GM11168 (cell line): ENCODE measurements around the gene USP7.
"Not testable (repeated sequence)": the region's sequence is repeated elsewhere in the genome, so short reads cannot be mapped to it uniquely, and the experiment has no call there.

ENCODE experiments used
- in situ Hi-C: fragments of 300-500 bp; cut with MboI; formaldehyde crosslinking; loops from one replicate; pipeline ENCODE4 v1.12.0; 2022; ENCODE audit warnings: low sequenced_read_pairs; ENCODE audit not compliant: unreplicated experiment

The USP7 gene

DNA sequence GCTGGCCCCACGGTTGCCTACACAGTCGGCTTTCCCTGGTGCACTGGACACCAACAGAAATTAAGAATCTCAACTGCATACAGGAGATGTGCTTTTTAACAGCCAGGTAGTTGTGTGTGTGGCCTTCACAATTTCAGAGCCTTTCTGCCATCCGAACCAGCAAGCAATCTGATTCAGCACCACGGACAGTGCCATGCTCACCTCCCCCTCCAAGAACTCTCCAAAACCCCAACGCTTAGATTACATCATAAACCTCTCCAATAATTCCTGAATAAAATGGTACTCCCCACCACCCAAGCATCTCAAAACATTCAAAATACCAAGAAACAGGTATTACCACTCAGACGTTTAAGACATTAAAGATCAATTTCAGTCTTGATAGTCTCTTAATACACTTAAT is 31.8 kb downstream of the USP7 start:
- in situ Hi-C loops = no loop called here

DNA sequence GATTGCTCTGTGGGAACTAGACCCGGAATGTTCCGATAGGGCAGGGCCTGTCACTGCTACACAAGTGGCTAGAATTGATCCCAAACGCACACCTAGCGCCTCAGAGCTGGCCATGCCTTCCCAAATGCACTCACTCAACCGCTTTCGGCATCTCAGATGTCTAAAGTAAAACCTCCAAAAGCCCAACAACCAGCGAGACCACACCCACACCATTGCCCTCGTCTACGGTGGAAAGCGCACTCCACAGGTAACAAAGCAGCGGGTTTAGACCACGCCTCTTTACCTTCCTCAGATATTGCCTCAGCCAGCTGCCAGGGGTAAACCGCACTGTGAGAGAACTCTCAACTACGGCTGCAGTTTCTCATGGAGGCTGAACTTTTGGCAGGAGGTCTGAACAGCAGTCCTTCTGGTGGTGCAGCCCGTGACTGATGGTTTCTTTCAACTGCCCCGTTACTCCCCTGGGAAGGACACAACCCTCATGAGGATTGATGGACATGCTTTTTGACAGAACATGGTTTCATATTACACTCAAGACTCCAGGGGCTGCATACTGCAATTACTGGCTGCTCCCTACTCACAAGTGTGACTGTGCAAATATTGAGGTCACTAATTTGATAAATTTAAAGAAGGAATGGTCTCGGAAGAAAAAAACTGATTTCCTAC is 34.5 kb downstream of the USP7 start:
- in situ Hi-C loops = no loop called here

DNA sequence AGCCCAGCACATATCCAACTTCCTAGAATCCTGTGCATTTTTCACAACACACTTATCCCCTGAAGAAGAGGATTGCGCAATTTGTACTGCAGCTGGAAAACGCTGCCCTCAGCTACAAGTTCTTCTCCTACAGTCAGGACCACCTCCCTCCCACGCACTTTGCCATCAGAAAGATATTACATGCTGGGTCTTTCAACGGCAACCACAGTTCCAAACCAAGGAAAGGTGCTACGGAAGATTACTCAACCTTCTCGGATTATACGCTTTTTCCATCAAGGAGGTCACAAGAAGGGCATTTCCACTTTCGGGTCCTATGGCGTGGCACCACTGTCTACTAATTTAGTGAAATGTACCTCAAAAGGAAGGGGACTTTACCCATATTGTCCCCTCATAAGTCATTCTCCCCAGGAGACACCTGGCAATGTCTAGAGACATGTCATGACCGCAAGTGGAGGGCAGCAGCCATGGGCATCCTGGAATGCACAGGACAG is 35.2 kb downstream of the USP7 start:
- in situ Hi-C loops = no loop called here

DNA sequence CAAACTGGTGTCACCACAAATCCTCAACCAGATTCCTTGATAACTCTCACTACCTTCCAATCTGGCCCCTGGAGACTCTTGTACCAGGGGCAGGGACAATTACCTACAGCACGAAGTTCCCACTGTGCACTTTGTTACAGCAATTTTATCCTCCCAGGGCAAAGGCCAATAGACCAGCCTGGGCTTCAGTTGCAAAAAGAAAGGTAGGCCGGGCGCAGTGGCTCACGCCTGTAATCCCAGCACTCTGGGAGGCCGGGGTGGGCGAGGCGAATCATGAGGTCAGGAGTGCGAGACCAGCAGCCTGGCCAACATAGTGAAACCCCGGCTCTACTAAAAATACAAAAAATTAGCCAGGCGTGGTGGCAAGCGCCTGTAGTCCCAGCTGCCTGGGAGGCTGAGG is 36.9 kb downstream of the USP7 start:
- in situ Hi-C loops = no loop called here

DNA sequence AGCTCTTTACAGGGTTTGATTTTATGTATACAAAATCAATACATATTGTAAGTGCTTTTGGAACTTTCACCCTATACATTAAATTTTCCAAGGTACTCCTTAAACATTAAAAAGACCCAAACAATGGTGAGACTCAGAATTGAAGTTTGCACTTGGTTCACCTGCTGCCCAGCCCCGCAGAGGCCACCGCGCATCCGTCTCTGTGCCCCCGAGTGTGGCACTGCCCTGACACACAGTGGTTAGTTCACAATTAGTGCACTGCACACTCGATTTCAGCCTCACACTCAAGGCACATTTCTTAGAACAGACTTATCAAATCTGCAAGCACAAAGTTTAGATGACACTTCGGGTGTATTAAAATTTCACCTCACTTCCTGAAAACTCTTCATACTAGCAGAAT is 38.3 kb downstream of the USP7 start:
- in situ Hi-C loops = no loop called here

DNA sequence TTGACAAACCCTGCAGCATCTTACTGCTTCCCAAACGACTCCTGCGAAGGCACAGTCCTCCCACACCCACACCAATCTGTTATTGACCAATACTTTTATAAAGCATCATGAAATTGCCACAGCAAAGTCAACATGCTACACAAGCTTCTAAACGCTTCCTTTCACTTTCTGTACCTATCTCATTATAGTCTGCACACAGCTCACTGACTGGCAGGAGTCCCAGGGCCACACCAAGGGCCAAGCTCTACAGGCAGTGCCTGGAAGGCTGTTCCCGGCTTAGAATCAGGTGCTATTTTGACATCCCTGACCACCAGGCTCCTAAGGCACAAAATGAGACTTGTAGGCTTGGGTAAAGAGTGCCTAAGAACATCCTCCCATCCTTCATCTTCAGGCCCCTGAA is 39.5 kb downstream of the USP7 start:
- in situ Hi-C loops = no loop called here

DNA sequence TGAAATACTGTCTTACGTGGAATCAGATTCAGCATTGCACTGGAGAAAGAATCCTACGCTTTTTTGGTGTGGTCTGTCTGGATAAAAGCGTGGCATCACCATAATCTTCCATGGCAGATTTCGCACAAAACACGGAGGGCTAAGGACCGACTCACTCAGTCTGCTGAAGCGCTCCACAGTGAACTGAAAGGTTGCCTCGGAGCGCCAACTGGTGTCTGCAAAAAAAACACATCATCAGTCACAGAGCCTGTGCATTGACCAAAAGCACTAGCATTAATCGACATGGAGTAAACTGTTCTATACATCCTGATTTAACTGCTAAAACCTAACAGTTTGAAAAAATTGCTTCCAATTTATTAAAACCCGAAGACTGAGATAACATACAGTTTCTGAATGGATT is 40.5 kb downstream of the USP7 start:
- in situ Hi-C loops = no loop called here

DNA sequence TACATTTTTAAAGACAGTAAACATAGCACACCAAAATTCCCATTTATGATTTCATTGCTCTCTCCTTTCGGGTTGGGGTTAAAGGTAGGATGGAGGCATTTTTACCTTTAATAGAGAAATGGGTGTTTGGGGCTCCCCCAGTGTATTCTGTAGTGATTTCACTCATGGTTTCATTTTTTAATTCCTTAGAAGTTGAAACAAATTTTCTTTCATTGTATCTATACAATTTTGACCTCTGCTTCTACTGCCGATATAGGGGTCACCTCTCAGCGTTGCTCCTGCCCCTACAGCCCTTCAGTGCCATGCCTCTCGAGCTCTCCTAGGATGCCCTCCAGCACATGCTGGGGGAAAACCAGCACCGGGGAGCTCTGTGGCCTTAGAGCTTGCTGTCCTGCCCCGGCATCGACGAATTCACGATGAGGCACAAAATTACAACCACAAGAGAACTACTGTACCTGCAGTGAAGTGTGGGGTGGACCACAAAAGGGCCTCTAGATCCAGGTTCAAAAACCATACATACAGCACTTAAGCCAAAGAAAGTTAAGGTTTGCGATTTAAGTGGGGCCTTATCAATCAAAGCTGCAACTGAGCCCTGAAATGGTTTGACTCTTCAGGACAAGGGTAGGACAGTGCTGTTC is 42.2 kb downstream of the USP7 start:
- in situ Hi-C loops = no loop called here

DNA sequence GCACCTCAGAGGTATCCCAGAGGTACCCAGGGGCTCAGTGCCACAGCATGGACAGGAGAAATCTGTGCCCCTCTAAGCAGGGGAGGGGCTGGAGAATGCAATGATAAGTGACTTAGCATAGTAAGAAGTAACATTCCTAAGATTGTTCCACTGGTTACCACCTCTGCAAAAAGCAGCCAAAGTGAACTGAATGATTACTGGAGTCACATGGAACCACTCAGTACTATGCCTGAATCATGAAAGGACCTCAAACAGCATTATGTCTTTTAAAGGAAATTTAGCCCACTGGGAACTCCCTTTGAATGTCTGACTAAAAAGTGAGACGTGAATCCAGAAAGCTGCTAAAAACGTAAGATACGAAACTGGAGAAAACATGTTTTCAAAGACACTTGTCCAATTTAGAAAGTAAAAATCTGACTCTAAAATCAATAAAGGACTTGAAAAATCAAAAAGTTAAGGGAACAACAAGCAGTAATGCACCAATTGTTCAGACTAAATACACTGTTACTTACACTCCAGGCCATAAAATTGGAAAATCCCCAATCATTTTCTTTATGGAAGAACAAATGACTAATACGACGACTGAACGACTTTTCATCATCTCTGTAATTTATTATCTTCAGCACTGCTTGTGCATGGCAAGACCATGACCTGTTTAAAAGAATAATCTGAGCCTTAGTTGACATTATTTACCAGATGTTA is 42.9 kb downstream of the USP7 start:
- in situ Hi-C loops = no loop called here

DNA sequence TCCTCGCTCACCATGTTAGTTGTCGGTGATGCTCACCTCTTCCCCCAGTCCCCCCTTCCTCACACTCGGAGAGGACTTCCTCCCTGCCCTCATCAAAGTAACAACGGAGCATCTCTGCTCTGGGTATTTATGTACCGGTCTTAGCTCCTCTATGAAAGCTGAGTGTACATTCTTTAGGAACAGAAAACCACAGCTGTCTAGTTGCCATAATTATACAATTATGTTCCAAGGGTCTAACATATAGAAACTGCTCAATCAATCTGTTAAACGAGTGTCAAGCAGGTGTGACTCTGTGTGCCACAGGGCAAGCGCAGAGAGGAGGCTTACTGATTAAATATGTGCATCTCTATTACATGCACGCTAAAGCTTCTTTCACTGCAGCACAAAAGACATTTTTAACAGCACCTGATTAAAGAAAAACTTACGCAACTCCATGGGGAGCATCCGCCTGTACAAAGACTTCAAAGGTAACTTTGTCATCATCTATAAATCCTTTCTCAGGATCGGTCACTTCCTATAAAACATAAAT is 43.7 kb downstream of the USP7 start:
- in situ Hi-C loops = no loop called here

DNA sequence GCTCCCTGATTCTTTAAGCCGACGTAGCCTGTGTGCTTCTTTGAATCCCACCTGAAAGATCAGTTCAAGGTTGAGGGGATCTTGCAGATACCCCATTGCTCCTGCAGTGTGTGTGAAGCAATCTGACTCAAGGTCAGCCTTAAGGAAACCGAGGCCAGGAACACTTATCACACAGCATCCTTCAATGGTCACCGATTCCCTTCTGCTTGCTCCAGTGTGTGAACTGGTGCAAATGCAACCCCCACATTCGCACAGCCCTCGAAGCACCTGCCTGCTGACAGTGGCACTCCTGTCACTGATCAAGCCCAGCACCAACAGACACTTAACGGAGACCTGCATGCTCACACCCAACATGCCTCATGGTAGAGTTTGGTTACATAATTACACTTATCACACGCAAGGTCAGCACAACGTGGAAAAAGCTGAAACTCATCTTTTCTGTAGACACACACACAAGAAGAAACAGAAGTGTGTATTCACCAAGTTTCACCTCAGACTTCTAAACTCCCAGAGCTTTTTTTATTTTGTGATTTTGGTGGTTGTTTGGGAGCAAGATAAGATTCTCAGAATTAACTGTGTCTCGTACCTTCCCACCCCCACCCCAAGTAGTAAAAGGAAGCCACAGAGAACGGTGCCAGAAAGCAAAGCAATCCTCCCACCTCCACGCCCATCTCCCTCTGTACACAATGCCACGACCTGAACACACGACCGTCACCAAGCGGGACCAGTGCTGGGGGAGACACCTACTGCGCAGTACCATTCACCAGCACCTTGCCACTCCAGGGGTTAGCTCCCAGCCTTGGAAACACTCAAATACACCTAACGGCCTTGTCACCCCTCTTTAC is 44.4 kb downstream of the USP7 start:
- in situ Hi-C loops = no loop called here

DNA sequence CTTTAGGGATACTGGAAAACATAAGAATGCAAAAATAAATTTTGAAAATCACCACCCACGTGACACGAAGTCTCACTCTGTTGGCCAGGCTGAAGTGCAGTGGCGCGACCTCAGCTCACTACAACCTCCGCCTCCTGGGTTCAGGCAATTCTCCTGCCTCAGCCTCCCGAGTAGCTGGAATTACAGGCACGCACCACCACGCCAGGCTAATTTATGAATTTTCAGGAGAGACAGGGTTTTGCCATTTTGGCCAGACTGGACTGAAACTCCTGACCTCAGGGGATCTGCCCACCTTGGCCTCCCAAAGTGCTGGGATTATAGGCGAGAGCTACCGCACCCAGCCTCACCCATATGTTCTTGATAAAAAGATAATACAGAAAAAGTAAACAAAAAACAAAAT is 46.4 kb downstream of the USP7 start:
- in situ Hi-C loops = not testable (repeated sequence)

DNA sequence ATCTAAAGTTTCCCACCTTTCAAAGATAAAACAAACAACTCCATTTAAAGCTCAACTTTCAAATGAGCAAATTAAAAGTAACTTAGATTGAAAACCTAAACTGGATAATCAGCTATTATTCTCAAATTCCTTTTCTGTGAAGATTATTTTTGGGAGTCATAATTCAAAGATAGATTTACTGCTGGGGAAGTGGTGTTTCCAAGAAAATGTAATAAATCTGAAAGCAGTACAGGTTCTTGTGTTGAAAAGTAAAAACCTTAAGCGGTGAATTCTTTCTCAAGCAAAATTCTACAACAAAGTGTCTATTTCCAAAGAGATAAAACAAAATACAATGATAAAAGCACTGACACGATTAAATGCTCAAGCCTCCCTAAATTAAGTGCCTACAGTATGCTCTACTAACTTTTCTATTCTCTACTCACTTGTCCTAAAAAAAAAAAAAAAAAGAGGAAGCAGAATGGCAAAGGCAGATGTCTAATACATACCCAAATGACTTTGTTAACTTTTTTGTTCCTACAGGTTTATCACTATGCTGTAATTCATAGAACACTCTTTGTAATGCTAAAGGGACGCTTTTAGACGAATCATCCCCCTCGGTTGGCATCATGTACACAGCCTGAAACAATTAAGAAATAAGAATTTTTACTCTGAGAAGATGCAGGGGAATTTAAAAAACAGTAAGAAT is 47.0 kb downstream of the USP7 start:
- in situ Hi-C loops = no loop called here

DNA sequence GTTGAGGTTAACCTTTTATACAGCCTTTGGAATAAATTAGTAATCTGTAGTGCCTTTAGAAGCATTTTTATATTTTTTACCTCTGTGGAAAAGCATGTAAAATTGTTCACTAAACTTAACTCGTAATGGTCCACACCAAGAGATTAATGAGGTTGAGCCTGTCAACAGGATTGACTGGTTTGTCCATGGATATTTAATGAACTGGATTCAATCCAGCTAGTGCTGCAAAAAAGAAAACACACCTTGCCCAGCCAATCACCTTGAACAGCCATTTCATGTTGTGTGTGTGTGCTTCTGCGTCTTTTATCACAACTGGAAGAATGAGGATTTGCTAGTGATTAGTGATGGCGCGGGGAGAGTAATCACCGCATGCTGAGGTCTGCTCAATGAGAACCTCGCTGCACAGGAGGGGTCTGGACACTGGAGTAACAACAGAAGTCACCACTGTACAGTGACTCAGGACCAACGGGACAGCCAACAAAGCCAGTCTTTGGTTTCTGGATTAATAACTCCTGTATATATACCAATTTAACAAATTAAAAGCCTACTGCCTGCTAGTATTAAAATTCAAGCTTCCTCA is 47.9 kb downstream of the USP7 start:
- in situ Hi-C loops = no loop called here

DNA sequence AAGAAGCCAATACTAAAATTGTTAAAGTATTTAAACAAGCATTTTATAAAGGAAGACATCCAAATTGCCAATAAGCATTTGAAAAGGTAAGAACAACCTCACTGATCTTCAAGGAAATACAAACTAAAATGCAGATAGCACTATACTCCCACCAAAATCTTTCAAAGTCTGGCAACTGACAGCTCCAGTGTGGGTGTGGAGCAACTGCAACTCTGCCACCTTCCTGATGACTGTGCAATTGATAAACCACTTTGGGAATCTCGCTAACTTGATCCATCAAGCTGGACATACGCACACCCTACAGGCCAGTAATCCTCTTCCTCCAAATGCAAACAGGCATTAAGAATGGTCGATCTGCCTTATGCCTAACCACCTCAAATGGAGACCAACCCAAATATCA is 49.6 kb downstream of the USP7 start:
- in situ Hi-C loops = no loop called here

DNA sequence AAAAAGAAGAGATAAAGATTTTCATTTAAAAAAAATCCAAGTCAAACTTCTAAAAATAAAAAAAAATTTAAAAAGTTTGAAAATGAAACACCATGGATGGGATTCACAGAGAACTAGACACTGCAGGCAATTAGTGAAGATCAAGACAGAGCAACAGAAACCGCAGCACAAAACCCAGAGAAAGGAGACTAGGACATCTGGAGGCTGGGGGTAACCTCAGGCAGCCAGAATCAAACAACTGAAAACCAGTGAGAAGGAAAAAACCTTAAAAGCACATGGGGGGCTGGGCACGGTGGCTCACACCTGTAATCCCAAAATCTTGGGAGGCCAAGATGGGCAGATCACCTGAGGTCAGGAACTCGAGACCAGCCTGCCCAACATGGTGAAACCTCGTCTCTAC is 50.9 kb downstream of the USP7 start:
- in situ Hi-C loops = no loop called here

DNA sequence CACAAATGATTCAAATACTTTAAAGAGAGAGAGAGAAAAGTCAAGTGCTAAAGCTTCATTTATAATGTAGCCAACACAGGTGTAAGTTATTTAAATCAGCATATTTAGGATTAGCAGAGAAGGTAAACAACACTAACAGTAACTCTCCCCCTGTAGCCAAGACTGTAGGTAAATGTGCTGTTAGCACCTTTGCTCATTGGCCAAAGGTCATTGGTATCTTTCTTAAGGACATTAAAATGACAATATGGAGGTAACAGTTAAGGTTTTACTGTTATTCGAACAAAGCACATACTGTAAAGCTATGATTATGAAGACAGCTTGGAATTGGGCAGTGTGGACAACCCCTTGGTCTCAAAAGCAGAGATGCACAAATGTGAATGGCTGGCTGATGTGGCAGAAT is 52.9 kb downstream of the USP7 start:
- in situ Hi-C loops = no loop called here

DNA sequence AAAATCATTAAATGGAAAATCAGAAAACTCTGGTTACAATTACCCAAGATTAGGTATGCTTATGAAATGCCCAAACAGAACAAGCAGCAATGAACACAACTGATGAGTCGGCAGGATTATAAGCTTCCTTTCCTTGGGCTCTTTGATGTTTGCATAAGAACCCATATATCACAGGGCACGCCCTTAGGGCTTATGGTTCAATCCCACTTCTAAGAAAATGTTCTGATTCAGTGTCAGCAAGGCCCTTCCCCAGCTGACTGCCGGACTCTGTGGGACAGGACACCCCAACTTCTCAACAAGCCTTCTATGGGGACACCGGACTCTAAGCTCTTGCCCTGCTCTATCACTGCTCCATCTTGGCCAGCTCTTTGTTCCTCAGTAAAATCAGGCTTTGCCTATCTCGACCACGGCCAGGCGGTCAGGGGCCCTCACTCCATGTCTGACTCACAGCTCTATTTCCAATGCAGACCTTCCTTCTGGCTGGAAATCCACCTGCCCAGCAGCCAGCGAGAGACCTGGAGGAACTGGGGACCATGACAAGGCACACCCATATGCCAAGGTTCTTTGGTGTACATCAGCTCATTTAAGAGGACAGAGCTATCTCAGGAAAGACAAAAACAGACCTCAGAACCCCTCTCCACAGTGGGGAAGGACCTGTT is 54.8 kb downstream of the USP7 start:
- in situ Hi-C loops = no loop called here

DNA sequence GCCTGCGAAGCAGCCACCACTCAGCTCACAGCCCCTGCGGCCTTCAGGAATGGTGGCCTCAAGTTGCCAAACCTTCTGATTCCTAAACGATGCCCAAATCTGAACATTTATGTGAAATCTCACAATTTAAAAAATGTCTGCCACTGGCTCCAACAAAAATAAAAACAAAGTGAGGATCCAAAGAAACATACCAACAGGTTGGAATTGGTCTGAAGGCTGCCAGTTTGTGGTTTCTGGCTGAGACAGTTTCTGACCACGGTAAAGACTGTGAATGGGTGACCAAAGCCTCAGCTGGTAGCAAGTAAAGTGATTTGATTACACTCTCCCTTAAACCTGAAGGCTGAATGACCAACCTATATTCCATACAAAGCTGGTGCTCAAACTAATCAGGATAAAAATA is 56.6 kb downstream of the USP7 start:
- in situ Hi-C loops = no loop called here
